TTC549 (cell line): ENCODE data around the gene ZBED2.
"Not testable (repeated sequence)": the region's sequence is repeated elsewhere in the genome, so short reads cannot be mapped to it uniquely, and the experiment has no call there.

Source experiments
- FAIRE-seq: peaks from 2 replicates; lab custom pipeline; 2012; peaks lifted over from hg19 to GRCh38; lab: Jason Lieb, UNC

The ZBED2 gene

GRCh38 chr3:111571282-111571681 lies 23.9 kb downstream of the ZBED2 start:
- FAIRE-seq, result no peak

GRCh38 chr3:111570404-111571030 lies 24.6 kb downstream of the ZBED2 start:
- FAIRE-seq, result no peak

- no peak for FAIRE-seq
Observed at GRCh38 chr3:111568911-111569310, 26.2 kb downstream of the ZBED2 start.

GRCh38 chr3:111568355-111568754 lies 26.8 kb downstream of the ZBED2 start:
- FAIRE-seq, result no peak

GRCh38 chr3:111566844-111567243 lies 28.3 kb downstream of the ZBED2 start:
- no peak for FAIRE-seq

- FAIRE-seq, result not testable (repeated sequence)
Observed at GRCh38 chr3:111561902-111562301, 33.2 kb downstream of the ZBED2 start.

- FAIRE-seq, result no peak
Observed at GRCh38 chr3:111548756-111549155, 46.4 kb downstream of the ZBED2 start.

GRCh38 chr3:111548092-111548491 lies 47.1 kb downstream of the ZBED2 start:
- FAIRE-seq, result no peak

GRCh38 chr3:111547631-111548030 lies 47.5 kb downstream of the ZBED2 start:
- no peak for FAIRE-seq

- FAIRE-seq, result no peak
Observed at GRCh38 chr3:111545349-111545748, 49.8 kb downstream of the ZBED2 start.
